NCI-H2227 (cell line): ENCODE results near the gene WDFY1.

Experiments
- DNase-seq: peaks from one replicate; lab custom pipeline; 2025; ENCODE audit not compliant: unreplicated experiment; lab: John Stamatoyannopoulos, UW

WDFY1 gene

DNA sequence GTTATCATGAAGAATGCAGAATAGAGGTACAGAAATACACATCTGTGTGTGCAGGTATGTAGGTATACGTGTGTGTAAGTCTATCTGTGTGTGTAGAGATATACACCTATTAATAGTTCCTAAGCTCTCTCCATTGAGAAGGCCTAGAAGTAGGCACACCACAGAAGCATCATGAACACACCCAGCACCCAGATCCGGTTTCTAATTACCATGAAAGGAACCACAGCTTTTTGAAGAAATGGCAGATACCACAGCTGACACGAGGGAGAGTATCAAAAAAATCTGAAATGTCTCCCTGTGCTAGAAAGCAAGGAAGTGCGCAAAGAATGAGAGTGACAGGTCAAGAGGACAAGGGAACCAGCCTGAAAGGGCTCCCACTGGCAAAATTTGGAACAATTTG is 80.0 kb downstream of the WDFY1 start:
- DNase-seq = no peak

- no peak for DNase-seq
These were observed 81.6 kb downstream of the WDFY1 start for GRCh38 chr2:223863491-223863890.

DNA sequence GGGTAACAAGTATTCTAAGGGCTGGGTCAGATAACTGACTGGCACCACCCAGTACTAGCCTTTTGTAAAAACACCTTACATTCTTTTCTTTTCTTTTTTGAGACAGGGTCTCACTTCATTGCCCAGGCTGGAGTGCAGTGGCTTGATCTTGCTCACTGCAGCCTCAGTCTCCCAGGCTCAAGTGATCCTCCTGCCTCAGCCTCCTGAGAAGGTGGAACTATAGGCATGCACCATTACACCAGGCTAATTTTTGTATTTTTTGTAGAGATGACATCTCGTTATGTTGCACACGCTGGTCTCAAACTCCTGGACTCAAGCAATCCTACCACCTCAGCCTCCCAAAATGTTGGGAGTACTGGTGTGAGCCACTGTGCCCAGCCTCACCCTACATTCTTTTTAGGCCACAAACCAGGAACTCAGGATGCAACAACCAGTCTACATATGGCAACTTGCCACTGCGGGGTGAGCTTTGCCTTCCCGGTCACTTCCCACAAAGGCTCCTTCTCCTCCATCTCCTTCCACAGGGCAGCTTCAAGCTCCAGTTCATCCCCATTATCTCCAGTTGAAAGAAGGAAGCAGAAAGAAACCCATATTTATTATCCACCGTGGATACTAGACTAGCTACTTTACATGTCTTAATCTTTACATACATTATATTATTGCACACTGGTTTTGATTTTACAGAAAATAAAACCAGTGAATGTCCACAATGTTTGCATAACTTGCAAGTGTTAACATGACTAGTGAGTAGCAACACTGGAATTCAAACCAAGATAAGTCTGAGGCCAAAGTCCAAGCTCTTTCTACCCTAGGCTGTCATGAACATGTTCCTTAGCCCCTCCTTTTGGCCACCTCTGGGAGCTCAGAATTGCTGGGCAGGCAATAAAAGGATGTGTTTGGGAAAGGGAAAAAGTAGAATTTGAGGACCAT is 84.1 kb downstream of the WDFY1 start:
- no peak for DNase-seq

DNA sequence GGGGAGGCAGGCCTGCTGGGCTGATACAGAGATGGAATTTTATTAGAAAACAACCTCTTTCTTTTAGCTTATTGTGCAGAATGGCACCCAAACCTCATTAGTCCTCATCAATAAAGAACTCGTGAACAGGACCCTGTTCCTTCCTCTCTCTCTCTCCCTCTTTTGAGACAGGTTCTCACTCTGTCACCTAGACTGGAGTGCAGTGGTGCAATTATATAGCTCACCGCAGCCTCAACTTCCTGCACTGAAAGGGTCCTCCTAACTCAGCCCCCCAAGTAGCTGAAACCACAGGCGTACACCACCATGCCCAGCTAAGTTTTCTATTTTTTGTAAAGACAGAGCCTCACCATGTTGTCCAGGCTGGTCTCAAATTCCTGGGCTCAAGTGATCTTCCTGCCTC is 86.1 kb downstream of the WDFY1 start:
- DNase-seq = no peak

- no peak for DNase-seq
These were observed 88.6 kb downstream of the WDFY1 start for GRCh38 chr2:223856584-223856983.

GRCh38 chr2:223856021-223856420 is 89.1 kb downstream of the WDFY1 start:
- DNase-seq = no peak

DNA sequence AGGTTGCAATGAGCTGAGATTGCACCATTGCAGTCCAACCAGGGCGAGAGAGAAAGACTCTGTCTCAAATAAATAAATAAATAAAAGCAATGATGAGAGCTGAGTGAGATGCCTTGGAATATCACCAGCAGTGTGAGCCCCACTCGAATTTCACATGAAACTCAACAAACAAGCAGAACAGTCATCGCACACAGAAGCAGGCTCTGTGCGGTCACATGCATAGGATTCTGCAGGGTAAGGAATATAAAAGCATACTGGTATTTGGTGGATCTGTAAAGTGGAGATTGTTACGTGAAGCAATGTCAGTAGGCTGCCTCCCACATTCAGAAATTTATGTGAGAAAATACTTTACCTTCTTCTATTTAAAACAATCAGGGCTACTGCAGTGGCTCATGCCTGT is 89.7 kb downstream of the WDFY1 start:
- DNase-seq = no peak

DNA sequence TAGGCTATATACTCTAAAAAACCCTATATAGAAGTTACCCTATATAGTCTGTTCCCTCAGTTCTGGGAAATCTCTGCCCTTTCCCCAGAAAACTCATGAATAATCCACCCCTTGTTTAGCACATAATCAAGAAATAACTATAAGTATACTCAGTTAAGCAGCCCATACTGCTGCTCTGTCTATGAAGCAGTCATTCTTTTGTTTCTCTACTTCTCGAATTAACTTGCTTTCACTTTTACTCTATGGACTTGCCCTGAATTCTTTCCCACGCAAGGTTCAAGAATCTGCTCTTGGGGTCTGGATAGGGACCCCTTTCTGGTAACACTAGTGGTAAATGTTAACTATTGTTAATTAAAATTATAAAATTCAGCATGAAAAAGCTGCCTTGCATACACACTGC is 90.4 kb downstream of the WDFY1 start:
- no peak for DNase-seq

DNA sequence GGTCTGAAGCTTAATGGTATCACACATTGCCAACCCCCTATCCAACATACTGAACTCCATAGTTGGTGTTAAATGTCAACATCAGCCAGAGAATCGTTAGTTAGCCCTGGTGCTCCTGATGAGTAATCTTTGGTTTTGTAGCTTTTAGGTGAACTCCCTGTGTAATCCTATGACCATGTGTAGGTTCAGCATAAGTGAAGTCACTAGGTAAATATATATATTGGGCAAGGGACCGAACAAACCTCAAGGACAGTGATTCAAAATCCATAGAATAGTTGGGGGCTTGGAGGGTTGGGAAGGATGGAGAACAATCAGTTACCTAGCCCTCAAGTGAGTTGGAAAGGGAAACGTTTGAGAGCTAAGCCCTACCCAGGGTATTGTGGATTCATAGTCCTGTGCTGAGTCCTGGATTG is 91.7 kb downstream of the WDFY1 start:
- no peak for DNase-seq

DNA sequence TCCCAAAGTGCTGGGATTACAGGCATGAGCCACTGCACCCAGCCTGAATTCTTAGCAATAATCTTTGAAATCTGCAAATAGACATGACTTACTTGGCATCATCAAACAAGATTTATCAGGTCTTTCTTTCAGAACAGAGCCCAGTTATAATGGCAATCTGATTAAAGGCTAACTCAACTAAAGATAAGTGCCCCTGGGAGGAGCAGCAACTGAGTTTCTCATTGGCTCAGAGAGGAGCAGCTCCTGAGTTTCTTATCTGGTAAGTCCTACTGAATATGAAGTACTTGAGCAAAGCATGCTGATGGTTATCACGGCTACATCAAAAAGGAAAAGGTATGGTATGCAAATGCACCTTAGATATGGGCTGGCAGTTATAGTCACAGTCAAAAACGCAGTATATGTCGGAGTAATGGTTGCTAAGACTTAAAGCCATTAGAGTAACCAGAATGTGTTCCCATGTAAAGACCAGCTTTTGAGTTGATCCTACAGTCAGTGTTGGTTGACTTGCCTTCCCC is 92.8 kb downstream of the WDFY1 start:
- DNase-seq = no peak

- DNase-seq = no peak
These were observed 97.7 kb downstream of the WDFY1 start for GRCh38 chr2:223847410-223847809.

GRCh38 chr2:223846515-223846914 is 98.6 kb downstream of the WDFY1 start:
- DNase-seq = no peak

- DNase-seq = no peak
These were observed 103.5 kb downstream of the WDFY1 start for GRCh38 chr2:223841436-223842190.

DNA sequence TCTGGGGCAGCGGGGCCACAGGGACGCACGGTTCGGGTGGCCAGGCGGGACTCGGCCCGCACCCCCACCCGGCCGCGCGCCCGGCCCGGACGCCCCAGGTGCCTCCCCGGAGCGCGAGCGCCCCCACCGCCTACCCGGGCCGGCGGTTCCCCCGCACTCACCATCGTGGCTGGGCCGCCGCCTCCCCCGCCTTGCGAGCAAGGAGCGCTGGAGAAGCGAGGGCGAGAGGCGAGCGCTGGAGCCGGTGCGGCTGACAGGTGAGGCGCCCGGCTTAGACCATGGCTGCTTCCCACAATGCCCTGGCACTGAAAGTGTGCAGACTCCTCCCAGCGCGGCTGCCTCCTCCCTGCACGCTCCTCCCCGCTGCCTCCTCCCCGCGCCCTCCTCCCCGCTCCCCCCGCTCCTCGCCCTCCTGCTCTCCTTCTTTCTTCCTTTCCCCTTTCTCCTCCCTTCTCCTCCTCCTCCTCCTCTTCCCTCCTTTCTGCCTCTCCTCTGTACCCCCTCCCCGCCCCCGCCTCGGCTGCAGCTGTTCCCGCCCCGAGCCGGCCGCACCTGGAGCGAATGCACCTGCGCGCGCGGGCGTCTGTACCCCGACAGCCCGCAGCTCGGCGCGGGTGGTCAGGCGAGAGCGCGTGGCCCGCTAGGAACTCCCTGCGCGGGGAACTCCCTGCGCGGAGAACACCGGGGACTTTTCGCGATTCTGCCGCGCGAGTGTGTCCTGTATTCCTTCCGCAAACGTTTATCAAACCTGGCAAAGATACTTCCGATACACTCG is 107.7 kb downstream of the WDFY1 start, which contains the start of gene AP1S3:
AP1S3 (minus strand) TSS at position 296 of the 775 bp plus-strand sequence; CDS start at position 164, 132 bp downstream.
- peak; percentile 81 for DNase-seq

GRCh38 chr2:223835701-223836532 is 109.2 kb downstream of the WDFY1 start:
- DNase-seq = no peak

DNA sequence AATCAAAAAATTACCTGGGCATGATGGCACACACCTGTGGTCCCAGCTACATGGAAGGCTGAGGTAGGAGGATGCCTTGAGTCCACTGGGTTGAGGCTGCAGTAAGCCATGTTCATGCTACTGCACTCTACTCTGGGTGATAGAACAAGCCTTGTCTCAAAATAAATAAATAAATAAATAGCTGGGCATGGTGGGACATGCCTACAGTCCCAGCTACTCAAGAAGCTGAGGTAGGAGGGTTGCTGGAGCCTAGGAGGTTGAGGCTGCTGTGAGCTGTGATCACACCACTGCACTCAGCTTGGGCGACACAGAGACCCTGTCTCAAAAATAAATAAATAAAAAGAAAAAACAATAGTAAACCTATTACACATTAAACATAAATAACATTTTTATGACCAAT is 110.7 kb downstream of the WDFY1 start:
- DNase-seq = no peak

DNA sequence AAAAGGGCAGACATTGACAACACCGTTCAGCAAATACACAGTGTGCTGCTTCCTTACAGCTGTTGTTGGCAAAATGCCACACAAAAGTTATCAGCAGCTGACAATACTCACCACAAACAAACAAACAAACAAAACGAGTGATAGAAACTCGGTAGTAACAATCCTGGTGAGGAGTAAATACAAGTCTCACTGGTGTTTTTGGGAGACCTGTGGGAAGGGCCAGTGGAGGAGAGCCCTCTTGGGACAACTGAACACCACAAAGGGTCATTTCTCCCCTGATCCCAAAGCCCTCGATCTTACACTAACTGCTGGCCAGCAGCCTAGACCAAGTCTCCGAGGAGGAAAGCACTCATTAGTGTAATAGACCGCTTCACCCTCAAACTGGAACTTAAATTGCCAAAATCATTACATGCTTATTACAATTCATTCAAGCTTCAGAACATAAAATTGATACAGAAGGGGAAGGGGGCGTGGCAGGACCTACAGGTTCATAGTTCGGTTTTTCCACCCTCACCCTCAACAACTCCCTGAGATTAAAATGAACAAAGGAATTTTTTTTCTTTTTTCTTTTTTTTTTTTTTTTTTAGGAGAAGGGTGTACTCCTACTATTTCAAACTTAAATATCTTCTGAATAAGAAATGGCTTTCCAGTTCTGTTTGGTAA is 112.8 kb downstream of the WDFY1 start:
- peak; percentile 38 for DNase-seq

DNA sequence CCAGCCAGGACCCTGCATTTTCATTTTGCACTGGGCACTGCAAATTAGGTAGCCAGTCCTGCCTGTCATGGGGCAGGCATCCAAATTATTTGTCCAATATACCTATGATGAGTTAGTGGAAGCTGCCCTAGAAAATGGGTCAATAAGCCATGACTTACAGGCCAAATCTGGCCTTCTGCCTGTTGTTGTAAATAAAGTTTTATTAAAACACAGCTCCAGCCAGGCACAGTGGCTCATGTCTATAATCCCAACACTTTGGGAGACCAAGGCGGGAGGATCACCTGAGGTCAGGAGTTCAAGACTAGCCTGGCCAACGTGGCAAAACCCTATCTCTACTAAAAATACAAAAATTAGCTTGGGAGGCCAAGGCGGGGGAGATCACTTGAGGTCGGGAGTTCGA is 116.0 kb downstream of the WDFY1 start:
- no peak for DNase-seq

GRCh38 chr2:223828314-223828713 is 116.8 kb downstream of the WDFY1 start:
- DNase-seq = no peak

- no peak for DNase-seq
These were observed 118.1 kb downstream of the WDFY1 start for GRCh38 chr2:223826995-223827394.
